ENCODE measurements around the gene ADAMTS12.
"Not testable (repeated sequence)": the region's sequence is repeated elsewhere in the genome, so short reads cannot be mapped to it uniquely, and the experiment has no call there.

ADAMTS12 gene

GRCh38 chr5:33885679-33886078, 6.1 kb downstream of the ADAMTS12 start:
- DNase-seq (ENCODE audit: extremely low read depth, low read depth) = no peak
- TF ChIP-seq, protein P1, sequence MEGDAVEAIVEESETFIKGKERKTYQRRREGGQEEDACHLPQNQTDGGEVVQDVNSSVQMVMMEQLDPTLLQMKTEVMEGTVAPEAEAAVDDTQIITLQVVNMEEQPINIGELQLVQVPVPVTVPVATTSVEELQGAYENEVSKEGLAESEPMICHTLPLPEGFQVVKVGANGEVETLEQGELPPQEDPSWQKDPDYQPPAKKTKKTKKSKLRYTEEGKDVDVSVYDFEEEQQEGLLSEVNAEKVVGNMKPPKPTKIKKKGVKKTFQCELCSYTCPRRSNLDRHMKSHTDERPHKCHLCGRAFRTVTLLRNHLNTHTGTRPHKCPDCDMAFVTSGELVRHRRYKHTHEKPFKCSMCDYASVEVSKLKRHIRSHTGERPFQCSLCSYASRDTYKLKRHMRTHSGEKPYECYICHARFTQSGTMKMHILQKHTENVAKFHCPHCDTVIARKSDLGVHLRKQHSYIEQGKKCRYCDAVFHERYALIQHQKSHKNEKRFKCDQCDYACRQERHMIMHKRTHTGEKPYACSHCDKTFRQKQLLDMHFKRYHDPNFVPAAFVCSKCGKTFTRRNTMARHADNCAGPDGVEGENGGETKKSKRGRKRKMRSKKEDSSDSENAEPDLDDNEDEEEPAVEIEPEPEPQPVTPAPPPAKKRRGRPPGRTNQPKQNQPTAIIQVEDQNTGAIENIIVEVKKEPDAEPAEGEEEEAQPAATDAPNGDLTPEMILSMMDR (IDR thresholded peaks at IDR 0.05; ENCODE audit: low read depth, low read length) = no peak

DNA sequence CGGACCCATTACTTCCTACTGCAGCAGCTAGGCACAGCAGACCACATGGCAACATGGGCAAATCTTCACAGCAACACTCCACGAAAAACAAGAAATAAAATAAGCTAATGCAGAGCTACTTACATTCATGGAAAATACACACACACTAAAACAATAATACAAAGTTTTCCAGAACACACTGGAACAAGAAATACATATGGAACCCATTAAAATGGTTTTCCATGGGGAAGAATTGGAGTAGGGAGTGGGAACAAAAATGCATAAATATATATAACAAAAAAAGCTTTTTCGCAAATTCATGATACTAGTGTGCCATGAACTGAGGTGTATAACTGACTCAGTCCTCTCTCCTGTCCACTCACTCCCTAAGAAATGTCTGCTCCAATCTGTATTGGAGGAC, 8.3 kb downstream of the ADAMTS12 start:
- DNase-seq (ENCODE audit: extremely low read depth, low read depth) = no peak
- TF ChIP-seq, protein P1 (IDR thresholded peaks at IDR 0.05; ENCODE audit: low read depth, low read length) = no peak

- DNase-seq (ENCODE audit: extremely low read depth, low read depth) = no peak
- TF ChIP-seq, protein P1 (IDR thresholded peaks at IDR 0.05; ENCODE audit: low read depth, low read length) = no peak
These were observed 11.5 kb downstream of the ADAMTS12 start for GRCh38 chr5:33880319-33880718.

- TF ChIP-seq, protein P1 (IDR thresholded peaks at IDR 0.05; ENCODE audit: low read depth, low read length) = no peak
- no peak for DNase-seq (ENCODE audit: extremely low read depth, low read depth)
These were observed 14.3 kb downstream of the ADAMTS12 start for GRCh38 chr5:33877449-33877848.

- TF ChIP-seq, protein P1 (IDR thresholded peaks at IDR 0.05; ENCODE audit: low read depth, low read length) = no peak
- no peak for DNase-seq (ENCODE audit: extremely low read depth, low read depth)
These were observed 24.5 kb downstream of the ADAMTS12 start for GRCh38 chr5:33867241-33867640.

- not testable (repeated sequence) for DNase-seq (ENCODE audit: extremely low read depth, low read depth)
These were observed 32.6 kb downstream of the ADAMTS12 start for GRCh38 chr5:33859177-33859576.

DNA sequence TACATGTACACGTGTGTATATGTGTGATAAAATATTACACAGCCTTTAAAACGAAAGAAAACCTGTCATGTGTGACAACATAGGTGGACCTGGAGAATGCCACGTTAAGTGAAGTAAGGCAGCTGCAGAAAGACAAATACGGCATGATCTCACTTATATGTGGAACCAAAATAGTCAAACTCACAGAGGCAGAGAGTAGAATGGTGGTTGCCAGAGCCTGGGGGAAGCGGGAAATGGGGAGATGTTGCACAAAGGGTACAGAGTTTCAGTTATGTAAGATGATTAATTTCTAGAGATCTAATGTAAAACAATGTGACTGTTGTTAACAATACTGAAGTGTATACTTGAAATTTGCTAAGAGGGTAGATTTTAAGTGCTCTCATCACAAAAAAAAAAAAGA, 34.8 kb downstream of the ADAMTS12 start:
- TF ChIP-seq, protein P1 (IDR thresholded peaks at IDR 0.05; ENCODE audit: low read depth, low read length) = no peak
- no peak for DNase-seq (ENCODE audit: extremely low read depth, low read depth)

DNA sequence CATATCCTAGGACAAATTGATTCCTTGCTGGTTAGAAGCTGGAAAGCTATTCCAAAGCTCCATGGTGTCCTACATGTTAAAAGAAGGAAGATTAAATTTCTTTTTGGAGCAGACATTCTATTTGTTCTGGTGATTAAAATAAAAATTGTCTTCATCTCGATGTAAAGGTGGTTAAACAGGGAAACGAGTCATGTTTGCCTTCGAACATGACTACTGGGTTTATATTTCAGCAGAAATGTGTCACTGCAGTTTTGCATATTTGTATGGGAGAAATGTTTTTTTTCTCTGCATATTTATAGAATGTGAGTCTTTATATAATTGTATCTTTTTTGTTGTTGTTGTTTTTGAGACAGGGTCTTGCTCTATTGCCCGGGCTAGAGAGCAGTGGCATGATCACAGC, 36.4 kb downstream of the ADAMTS12 start:
- TF ChIP-seq, protein P1 (IDR thresholded peaks at IDR 0.05; ENCODE audit: low read depth, low read length) = no peak
- DNase-seq (ENCODE audit: extremely low read depth, low read depth) = no peak
